HS-5 (cell line): ENCODE results near the gene COL9A3.

ENCODE experiments used
- DNase-seq: peaks from one replicate; pipeline ENCODE4 v3.0.0-alpha.2; 2012; ENCODE audit warnings: low read depth

COL9A3 gene

DNA sequence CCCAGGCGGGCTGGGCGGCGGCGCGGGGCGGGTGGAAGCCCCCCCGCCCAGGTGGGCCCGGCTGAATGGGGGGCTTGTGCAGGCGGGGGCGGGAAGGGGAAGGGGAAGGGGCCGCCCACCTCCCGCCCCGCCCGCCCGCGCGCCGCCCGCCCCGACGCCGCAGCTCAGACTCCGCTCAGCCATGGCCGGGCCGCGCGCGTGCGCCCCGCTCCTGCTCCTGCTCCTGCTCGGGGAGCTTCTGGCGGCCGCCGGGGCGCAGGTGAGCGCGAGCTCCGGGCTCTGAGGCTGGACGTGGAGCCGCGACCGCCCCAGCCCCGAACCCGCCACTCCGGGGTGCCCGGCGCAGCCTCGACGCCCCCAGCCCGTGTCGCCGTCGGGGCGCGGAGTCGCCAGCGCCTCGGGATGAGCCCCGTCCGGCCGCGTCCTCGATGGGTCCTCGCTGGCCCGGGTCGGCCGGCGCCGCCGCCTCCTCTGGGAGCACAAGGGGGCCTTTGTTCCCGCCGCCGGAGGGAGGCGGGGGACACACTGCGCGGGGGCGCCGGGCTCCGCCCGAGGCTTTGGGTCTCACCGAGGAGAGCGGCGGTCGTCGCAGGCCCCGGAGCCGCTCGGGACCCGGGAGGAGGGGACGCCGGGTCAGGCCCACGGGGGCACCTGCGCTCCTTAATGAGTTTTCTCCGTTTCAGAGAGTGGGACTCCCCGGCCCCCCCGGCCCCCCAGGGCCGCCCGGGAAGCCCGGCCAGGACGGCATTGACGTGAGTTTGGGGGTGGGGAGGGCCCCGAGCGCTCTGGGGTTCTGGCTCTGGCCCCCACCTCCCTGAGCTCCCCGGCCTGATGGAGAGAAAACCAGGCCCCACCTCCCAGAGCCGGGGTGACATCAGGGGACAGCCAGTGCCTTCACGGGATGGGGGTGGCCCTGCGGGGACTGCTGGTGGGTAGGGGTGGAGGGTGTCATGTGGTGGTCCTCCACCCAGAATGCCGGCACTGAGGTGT is at the start of gene COL9A3:
TSS of gene COL9A3 (plus strand) at position 167 of the 990 bp plus-strand sequence. CDS start at position 182, 15 bp downstream.
- no peak for DNase-seq

DNA sequence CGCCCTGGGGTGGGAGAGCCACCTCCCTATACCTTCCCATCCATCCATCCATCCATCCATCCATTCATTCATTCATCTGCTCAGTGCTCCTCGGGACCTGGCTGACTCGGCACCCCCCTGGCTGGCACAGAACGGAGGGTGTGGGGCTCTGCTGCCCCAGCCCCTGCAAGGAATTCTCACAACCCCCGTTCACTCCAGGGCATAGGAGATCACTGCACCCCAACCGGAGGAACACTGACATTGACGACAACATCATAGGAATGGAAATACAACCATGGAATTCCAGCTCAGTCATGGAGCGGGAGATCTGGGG is 48.7 kb upstream of the COL9A3 start:
- no peak for DNase-seq

DNA sequence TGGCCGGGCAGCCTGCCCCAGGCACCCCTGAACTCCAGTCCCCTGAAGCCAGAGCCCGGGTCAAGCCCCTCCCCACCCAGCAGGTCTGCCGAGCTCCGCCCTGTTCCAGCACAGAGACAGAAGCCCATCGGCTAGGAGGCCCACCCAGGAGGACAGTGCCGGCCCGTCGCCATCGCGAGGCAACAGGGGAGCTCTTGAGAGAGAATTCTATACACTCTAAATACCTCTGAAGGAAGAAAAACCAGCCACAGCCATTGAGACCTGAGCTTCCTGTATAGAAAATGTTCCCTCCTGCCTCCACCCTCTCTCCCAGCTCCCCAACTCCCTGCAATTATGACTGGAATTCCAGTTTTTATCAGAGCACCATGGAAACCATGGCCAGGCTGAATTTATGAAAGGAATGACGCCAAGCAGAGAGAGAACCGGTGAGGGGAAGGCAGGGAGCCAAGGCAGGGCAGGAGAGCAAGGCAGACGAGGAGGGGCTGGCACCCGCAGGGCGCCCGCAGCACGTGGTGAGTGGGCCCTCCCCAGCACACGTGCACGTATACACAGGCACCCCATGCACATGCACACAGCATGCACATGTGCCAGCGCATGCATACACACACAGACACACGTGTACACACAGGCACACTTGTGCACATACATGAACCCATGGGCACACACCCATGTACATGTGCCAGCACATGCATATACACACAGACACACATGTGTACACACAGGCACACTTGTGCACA is 48.1 kb upstream of the COL9A3 start:
- no peak for DNase-seq

DNA sequence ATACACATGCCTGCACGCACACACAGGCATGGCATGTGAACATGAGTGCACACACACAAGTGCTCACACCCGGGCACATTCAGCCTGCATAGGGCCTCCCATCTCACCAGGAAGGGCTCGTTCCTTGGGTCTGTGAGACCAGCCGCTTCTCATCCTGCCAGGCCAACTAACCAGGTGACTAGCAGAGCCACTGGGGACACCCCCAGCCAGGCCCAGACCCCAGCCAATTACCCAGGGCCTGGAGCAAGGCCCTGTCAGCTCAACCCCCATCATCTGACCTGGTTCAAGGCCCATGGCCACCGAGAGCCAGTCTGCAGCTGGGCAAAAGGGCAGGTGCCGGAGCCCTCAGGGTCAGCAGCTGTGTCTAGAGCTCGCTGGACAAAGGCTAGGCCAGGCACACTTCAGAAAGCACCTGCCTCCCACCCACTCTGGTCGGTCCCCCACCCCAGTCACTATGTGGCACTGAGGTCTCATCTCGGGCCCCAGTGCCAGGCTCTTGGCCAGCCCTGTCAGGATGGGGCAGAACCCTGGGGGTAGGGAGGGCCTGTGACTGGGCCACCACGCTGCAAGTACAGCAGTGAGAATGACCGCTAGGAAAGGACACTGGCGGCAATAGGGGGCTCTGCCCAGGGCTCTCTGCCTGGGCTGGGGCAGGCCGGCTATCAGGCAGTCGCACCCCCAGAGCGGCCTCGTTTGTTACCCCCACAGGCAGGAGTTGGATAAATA is 47.3 kb upstream of the COL9A3 start:
- no peak for DNase-seq

DNA sequence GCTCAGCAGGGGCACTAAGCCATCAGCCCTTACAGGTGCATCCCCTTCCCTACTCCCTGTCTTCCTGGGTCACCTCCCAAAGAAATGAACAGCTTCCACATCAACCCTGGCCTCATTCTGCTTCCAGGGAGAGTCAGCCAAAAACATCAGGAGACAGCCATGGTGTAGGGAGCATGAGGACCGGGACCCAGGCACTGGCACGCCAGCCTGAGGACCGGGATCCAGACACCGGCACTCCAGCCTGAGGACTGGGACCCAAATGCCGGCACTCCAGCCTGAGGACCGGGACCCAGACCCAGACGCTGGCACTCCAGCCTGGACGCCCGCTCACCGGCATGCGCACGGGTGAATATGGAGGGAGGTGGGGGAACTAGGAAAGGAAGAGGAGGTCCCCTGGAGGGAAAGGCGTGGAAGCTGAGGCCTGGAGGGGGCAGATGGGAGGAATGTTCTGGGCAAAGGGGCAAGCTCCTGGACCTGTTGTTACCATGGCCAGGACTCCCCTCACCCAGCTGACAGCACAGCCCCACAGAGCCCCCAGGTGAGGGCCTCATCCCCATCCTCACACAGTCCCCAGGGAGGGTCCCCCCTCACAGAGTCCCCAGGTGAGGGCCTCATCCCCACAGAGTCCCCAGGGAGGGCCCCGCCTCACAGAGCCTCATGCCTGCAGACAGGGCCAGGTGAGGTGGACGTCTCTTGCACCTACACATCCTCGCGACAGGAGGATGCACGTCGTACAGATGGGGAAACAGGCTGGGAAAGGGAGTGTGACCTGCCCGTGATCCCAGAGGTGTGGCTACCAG is 46.5 kb upstream of the COL9A3 start:
- no peak for DNase-seq

DNA sequence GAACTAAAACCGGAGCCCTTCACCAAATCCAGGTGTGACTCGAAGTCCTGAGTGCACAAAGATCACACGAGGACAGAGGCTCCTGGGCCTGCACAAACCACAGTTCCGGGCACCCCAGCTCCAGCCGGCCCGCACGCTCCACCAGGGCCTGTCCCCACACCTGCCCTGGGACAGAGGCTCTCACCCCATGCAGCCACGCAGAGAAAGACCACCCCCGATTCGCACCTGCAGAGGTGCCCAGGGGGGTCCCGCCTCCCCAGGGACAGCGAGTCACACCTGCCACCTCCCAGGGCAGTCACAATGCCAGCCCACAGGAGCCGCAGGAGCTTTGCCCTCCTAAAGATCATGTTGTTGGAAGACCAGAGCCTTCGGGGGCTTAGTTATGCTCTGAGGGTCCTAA is 45.9 kb upstream of the COL9A3 start:
- no peak for DNase-seq

DNA sequence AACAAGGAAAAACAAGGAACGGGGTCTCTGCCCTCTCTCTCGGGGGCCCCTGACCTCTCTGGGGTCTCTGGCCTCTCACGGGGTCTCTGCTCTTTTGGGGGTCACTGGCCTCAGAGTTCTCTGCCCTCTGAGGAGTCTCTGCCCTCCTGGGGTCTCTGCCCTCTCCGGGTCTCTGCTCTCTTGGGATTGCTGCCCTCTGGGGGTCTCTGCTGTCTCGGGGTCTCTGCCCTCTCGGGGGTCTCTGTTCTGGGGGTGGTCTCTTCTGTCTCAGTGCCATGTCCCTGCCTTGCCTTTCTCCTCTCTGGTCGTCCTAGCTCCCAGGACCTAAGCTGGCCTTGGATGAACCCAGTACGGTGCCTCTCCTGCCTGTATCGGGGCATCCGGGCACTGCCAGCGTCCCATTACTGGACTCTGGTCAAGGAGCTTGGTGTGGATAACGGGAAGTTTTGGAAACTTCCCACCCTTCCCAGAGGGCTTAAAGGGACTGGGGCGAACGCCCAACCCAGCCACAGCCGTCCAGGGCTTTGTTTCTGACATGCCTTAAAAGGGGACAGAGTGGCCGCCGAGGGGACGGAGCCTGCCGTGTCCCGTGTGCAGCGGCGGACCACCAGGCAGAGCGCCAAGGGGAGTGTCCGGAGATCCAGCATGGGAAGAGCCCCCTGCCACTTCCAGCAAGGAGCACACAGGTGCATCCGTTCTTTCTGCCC is 45.3 kb upstream of the COL9A3 start:
- DNase-seq: no peak

DNA sequence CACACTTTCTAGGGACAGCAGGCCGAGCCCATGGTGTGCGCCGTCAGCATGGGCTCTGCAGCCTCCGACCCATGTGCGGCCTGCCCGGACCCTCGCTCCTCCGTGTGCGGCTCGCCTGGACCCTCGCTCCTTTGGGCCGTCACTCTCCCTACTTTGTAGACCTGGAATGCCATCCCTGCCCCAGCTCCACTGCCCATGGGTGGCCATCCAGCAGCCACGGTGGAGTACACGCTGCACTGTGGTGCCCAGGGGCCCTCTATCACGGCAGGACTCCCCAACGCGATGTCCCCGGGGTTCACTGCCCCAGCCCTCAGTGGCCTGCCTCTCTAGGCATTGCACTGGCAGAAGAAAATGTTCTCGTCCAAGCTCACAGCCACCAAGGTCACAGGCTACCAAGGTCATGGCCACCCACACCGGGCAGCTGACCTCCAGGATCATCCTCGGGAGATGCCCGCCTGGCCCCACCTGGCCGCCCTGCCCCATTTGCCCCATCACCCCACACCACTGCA is 44.7 kb upstream of the COL9A3 start:
- no peak for DNase-seq

DNA sequence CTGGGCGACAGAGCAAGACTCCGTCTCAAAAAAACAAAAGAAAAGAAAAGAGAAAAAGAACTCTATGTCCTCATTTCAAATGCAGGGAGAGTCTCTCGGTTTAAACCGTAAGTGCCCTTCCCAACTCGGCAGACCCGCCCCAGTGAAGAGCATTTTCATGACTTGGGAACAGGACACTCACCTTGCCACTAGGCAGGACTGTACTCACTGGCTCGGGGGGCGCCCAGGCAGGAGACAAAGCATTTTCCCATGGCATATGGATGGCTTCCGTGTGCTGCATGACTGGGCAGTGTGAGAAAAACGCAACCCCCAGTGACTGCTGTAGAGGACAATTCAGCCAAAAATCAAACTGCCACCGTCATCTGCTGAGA is 44.2 kb upstream of the COL9A3 start:
- DNase-seq: no peak

DNA sequence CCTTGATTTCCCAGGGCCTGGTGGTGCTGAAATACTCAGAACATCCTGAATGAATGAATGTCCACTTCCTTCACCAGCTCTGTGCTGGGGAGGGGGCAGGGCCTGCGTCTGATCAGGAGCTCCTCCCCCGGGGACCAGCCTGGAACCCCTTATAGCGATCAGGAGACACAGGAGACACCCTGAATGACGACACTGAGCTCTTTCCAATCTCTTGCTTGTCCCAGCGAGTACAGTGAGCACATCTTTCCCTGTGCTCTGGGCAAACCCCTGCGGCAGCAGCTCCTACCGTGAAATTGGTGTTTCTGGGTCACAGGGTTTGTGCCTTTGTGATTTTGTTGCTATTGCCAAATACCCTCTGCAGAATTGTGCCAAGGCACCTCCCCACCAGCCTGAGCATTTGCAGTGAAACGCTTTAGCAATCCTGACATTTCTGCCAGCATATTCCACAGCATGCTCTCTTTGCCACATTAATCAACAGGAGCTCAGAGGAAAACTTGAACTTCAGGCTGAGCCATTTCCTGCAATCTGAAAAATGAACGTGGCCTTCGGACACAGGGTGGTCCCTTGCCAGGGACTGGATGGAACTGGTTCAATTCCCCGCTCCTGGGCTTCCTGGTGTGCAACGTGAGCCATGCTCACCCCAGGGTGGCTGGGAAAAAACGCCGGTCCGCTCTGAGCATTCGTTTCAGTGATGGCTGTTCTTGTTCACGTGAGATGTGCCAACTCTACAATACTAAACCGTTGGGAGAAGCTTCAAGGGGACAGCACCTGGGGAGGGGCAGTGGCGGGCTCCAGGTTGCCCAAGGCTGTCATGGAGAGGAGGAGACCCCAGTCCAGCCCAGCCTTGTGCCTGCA is 43.6 kb upstream of the COL9A3 start:
- DNase-seq: no peak

DNA sequence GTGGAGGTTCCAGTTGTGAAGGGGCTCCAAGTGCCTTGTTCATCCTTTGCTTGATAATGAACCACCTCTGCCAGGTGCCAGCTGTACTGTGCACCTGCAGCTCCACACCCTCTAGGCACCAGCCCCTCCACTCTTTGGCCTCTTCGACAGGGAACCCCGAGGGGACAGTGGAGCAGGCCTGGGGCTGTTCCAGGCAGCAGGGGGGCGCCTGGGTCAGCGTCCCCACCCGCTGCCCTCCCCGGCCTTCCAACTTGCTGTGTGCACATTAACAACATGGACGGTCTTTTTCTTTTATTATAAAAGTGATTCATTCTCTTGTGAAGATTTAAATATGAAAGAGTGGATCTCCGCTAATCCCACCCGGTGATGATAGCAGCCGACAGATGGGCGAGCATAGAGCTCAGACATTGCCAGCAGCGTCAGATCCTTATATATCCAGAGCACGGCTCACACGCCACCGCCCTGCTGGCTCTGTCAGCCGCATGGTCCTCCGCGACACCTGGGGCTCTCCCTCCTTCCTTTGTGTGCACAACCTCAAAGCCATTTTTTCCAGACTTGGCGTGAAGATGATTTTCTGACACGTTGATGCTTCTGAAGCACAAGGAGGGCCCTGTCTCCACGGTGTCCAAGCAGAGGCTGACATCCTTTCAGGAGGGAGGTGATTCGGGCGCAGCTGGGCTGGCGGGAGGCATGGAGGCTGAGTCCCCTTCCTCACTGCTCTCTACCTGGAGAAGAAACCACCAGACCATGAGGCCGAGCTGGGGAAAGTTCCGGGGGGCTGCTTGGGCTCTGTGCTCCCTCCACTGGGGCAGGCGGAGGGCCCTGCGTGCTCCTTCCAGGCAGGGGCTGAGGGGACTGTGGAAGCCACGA is 42.8 kb upstream of the COL9A3 start:
- DNase-seq: no peak

DNA sequence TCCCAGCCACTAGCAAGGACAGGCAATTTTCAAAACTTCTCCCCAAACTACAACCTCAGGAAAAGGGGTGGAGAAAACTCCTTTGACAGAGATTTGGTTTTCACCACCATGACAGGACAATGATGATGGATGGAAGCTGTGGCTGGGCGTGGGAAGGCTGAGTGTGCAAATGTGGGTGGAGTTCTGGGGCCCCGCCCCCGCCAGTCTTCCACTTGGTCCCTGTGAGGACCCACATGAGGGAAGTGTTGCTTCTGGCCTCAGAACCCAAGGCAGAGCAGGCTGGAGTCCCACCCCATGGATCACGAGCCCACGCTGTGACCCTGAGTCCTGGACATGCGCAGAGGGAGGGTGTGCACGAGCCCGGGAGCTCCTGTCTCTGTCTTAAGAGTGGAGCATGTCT is 42.1 kb upstream of the COL9A3 start:
- DNase-seq: no peak

DNA sequence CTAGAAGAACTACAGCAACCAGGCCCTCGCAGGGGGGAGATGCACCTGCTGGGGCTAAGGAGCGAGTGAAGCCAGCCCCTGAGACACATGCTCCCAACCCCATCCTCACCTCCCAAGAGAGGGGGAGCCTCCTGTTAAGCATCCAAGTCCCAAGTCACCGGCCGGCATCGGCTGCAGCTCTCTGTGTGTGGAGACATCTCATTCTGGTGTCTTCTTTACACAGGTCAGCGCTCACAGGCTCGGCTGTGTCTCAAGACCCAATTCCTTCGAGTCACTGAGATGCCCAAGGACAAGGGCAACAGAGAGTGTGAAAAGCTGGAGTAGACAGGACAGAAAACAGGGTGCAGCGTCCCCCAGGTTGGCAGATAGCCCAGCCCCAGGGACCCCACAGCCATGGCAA is 41.6 kb upstream of the COL9A3 start:
- DNase-seq: no peak

DNA sequence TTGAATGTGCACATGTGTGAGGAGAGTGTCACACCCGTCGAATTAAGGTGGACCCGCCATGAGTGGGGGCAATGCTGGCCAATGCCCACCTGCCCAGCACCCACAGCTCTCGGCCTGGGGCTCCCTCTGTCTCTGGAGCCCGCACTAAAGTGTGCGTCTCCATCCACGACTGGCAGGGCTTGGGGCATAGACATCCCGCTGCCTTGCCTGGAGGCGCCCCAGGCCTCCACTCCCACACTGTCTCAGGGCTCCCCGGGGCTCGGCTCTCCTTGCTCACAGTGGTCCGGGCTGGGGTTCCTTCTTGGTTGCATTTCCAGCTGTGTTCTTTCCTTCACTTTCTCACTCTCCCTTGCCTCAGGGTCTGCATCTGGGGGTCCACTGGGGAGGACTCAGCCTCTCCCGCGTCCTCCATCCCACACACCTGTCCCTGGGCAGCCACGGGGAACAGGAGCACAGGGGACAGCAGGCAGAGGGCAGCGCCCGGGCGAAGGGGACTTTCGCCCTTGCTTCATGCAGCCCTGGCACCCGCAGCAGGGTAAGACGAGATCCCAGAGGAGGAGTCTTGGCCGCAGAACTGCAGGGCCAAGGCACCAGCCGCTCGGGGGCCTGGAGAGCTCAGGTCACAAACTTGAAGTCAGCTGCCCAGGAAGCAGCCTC is 40.7 kb upstream of the COL9A3 start:
- DNase-seq: no peak

DNA sequence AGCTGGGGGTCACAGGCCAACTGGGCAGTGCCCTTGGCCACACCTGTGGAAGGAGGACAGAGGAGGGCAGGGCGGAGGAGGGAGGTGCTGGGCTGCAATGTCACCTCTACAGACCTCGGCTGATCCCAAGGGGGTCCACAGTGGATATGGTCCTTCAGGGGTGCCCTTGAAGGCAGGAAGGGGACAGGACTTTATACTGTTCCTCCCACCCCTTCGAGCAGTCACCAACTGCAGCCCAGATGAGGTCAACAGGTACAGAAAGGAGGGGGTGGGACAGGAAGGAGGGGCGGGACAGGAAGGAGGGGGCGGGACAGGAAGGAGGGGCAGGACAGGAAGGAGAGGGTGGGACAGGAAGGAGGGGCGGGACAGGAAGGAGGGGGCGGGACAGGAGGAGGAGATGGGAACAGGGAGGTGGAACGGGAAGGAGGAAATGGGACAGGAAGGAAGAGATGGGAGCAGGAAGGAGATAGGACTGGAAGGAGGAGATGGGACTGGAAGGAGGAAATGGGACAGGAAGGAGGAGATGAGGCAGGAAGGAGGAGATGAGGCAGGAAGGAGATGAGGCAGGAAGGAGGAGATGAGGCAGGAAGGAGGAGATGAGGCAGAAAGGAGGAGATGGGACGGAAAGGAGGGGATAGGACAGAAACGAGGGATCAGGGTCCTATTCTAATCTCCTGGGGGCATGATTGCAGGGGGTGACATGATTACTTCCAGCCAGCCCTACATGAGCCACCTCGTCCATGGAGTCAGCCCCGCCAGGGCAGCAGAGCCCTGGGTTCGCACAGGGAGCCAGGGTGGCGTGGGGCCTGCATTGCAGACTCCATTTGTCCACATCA is 39.9 kb upstream of the COL9A3 start:
- no peak for DNase-seq

DNA sequence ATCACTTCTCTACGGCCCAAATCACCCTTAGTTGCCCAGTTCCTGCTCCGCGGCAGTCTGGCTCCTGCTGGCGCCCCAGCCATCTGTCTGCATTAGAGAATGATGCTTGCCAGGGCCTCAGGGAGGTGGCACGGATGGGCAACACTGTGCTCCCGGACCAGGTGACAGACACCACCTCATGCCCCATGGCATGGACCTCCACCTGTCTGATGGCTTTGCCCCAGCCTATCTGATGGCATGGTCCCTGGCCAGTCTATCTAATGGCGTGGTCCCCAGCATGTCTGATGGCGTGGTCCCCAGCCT is 39.4 kb upstream of the COL9A3 start:
- no peak for DNase-seq

DNA sequence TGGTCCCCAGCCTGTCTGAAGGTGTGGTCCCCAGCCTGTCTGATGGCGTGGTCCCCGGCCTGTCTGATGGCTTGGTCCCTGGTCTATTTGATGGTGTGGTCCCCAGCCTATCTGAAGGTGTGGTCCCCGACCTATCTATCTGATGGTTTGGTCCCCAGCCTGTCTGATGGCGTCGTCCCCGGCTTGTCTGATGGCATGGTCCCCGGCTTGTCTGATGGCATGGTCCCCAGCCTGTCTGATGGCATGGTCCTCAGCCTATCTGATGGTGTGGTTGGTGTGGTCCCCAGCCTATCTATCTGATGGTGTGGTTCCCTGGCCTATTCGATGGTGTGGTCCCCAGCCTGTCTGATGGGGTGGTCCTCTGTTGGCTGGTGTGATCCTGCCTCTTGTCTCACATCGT is 38.8 kb upstream of the COL9A3 start:
- DNase-seq: no peak
